Upper lobe of left lung (tissue), 4 donors: ENCODE data around the gene E2F8.

ENCODE experiments used
- EP300 ChIP-seq, 4 donors: sonication (generic); formaldehyde crosslinking; IDR thresholded peaks; one replicate each; pipeline ENCODE4 v1.5.1; 2017; ENCODE audit warnings: antibody characterized with exemption in 4 of 4, control low read depth in 2 of 4
- POLR2A ChIP-seq, 4 donors: fragments of 450-650 bp; IDR thresholded peaks; one replicate each; pipeline ENCODE4 v1.5.1; 2016 to 2017; ENCODE audit warnings: antibody characterized with exemption in 4 of 4, mild to moderate bottlenecking in 2 of 4
- POLR2AphosphoS5 ChIP-seq, 2 donors: sonication (generic); formaldehyde crosslinking; IDR thresholded peaks; one replicate each; pipeline ENCODE4 v1.5.1; 2017; ENCODE audit warnings: antibody characterized with exemption in 2 of 2
- TF ChIP-seq, protein P1 (sequence below), 6 experiments: fragments of 450-650 bp in 4 of 6; fragments of 200-600 bp in 2 of 6; sonication (generic) in 2 of 6; IDR thresholded peaks; one replicate each; pipeline ENCODE4 v1.5.1; 2016 to 2019; ENCODE audit warnings: antibody characterized with exemption in 6 of 6

GRCh38 chr11:19268909-19269308 lies 28.2 kb upstream of the E2F8 start:
- TF ChIP-seq POLR2A (IDR thresholded peaks at IDR 0.05): no peak
- TF ChIP-seq, protein P1, sequence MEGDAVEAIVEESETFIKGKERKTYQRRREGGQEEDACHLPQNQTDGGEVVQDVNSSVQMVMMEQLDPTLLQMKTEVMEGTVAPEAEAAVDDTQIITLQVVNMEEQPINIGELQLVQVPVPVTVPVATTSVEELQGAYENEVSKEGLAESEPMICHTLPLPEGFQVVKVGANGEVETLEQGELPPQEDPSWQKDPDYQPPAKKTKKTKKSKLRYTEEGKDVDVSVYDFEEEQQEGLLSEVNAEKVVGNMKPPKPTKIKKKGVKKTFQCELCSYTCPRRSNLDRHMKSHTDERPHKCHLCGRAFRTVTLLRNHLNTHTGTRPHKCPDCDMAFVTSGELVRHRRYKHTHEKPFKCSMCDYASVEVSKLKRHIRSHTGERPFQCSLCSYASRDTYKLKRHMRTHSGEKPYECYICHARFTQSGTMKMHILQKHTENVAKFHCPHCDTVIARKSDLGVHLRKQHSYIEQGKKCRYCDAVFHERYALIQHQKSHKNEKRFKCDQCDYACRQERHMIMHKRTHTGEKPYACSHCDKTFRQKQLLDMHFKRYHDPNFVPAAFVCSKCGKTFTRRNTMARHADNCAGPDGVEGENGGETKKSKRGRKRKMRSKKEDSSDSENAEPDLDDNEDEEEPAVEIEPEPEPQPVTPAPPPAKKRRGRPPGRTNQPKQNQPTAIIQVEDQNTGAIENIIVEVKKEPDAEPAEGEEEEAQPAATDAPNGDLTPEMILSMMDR (IDR thresholded peaks at IDR 0.05): no peak
- TF ChIP-seq POLR2AphosphoS5 (IDR thresholded peaks at IDR 0.05): no peak
- TF ChIP-seq EP300 (IDR thresholded peaks at IDR 0.05): no peak
